Right lobe of liver (tissue), 4 donors: ENCODE data around the gene IER5.

Experiments
- CTCF ChIP-seq, 4 donors: fragments of 200-600 bp in 3 of 4; fragments of 450-650 bp in 1 of 4; IDR thresholded peaks; one replicate each; pipeline versions ENCODE4 v1.5.1 to v1.8.0; 2016 to 2022; ENCODE audit warnings: antibody characterized with exemption in 4 of 4, mild to moderate bottlenecking in 2 of 4
- POLR2A ChIP-seq: fragments of 450-650 bp; IDR thresholded peaks from one replicate; pipeline ENCODE4 v1.6.1; 2017; ENCODE audit warnings: antibody characterized with exemption, mild to moderate bottlenecking
- donor health status: DM: no; HTN: no; CAD: no.
- donor health status: DM: no; HTN: no; CAD: no.
- donor health status: DM: no; HTN: yes; CAD: no.

- no peak for TF ChIP-seq CTCF (IDR thresholded peaks at IDR 0.05)
- no peak for TF ChIP-seq POLR2A
These were observed 4.5 kb downstream of the IER5 start for GRCh38 chr1:181092883-181093458.
